Hippocampal formation (tissue), 2 donors: Measurements from ENCODE around the gene NFATC3.
"Not testable (repeated sequence)": the region's sequence is repeated elsewhere in the genome, so short reads cannot be mapped to it uniquely, and the experiment has no call there.

Experiments
- DNase-seq, 2 donors: peaks; one replicate each; lab custom pipeline; 2025; lab: John Stamatoyannopoulos, UW

The NFATC3 gene

DNA sequence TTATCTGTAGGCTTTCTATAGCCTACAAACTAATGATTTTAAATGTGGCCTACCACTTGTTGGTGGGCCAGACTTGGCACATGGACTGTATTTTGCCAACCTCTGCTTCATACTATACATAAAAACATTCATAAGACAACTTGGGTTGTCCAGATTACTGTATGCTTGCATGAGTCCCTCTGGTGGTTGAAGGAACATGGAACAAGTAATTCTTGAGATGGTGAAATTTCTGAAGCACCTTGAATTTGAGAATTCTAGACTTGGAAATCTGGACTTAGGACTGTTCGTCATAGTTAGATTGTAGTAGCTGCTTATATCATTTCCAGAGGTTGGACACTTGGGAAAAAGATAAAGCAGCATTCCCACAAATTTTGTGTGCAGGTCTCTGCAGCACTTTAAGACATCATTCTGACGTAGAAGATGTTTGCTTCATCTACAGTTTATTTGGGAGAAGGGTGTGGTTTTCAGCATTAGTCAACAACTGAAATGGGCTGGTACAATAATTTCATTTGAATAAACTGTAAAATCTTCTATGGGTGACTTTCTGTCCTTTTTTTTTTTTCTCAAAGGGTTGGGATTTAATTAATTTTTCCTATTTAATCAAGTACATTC lies 31.2 kb downstream of the NFATC3 start:
- DNase-seq = no peak

DNA sequence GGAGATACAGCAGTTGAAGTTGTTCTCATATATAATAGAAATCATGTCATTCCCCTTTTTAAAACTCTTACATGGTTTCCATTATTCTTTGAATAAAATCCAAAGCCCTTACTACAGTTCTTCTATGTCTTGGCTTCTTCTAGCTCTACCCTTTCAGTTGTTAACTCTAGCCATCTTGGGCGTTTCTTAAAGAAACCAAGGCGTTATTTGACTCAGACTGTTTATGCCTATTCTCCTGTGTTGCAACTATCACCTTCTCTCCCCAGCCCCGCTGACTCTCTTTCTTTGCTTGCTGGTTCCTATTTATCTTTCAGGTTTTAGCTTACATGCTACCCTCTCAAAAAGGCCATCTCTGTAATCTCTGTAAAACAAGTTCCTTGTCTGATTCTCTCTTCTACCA lies 32.7 kb downstream of the NFATC3 start:
- no peak for DNase-seq

DNA sequence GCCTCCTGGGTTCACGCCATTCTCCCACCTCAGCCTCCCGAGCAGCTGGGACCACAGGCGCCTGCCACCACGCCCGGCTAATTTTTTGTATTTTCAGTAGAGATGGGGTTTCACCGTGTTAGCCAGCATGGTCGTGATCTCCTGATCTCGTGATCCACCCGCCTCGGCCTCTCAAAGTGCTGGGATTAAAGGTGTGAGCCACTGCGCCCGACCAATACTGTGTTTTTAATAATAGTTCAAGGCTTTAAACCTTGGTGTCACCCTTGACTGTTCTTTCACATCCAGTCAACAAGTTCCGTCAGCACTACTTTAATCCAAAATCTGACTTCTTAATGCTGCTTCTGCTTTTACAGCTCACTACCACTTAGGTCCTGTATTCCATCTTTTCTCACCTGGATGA lies 33.8 kb downstream of the NFATC3 start:
- not testable (repeated sequence) for DNase-seq

DNA sequence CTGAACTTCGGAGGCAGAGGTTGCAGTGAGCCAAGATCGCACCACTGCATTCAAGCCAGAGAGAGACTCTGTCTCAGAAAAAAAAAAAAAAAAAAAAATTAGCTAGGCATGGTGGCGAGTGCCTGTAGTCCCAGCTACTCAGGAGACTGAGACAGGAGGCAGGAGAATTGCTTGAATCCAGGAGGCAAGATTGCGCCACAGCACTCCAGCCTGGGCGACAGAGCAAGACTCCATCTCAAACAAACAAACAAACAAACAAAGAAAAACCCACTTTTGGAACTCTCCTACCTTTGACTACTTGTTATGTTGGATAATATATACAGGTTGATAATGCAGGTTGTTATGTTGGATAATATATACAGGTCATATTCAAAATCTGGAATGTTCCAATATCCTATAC lies 35.3 kb downstream of the NFATC3 start:
- not testable (repeated sequence) for DNase-seq

DNA sequence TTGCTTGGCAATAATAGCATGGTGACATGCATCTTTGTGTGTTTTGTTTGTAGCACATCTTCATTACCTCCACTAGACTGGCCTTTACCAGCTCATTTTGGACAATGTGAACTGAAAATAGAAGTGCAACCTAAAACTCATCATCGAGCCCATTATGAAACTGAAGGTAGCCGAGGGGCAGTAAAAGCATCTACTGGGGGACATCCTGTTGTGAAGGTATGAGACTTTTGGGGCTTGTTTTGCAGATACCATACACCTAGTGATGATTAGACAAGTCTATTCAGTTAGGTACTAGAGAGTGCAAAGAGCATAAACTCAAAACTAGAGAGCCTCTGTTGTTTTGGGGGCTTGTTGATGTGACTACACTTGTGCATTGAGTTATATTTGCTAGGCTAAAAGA lies 41.2 kb downstream of the NFATC3 start:
- DNase-seq = no peak

DNA sequence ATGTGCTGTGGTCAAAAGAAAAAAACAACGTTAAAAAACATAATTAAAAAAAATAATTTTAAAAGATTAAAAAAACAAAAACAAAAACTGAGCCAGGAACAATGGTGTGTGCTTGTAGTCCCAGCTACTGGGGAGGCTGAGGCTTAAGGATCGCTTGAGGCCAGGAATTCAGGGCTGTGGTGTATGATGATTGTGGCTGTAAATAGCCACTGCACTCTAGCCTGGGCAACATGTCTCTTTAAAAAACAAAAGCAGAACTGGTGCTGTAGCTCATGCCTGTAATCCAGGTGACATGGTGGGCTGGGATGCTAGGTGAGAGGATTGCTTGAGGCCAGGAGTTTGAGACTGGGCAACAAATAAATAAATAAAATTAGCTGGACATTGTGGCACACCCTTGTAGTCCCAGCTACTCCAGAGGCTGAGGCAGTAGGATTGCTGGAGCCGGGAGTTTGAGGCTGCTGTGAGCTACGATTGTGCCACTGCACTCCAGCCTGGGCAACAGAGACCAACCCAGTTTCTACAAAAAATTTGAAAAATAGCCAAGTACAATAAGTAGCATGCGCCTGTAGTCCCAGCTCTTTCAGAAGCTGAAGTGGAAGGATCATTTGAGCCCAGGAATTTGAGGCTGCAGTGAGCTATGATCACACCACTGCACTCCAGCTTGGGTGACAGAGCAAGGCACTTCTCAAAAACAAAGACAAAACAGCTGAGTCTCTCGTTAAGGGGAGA lies 43.6 kb downstream of the NFATC3 start:
- no peak for DNase-seq

DNA sequence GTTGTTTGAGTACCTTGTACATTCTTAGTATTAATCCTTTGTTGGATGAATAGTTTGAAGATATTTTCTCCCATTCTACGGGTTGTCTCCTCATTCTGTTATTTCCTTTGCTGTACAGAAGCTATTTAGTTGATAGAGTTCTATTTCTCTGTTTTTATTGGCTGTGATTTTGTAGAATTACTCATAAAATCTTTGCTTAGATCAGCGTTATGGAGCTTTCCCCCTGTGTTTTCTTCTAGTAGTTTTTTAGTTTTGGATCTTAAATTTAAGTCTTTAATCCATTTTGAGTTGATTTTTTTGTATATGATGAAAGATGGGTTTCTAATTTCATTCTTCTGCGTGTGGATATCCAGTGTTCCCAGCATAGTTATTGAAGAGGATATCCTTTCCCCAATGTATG lies 45.4 kb downstream of the NFATC3 start:
- no peak for DNase-seq

DNA sequence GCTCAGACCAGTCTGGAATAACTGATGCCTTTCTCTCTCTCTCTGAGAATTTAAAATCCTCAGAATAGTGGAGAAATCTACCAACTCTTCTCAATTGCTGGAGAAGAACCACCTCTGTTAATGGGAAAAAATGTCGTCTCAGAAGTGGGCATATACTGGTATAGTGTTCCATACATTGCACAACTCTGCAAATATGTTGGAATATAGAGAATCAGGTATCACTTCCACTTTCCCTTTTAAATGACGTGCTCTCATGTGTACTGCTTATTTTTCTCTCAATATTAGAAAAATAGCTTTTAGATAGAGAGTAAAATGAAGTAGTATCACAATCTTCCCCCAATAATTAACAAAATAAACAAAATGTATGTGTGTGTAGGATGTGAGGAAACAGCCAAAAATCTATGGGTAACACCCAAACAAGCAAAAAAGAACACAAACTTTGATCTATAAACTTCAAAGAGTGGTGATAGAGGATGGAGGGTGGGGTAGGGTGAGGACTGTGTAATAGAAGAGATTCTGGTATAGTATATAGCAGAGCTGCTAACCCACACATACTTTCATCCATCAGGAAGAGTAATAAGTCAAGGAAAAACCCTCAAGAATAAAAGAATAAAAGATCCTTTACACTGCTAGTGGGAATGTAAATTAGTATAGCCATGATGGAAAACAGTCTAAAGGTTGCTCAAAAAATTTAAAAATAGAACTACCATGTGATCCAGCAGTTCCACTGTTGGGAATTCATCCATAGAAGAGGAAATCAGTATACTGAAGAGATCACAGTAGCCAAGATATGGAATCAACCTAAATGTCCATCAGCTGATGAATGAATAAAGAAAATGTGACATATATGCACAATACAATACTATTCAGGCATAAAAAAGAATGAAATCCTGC lies 46.9 kb downstream of the NFATC3 start:
- DNase-seq = no peak

DNA sequence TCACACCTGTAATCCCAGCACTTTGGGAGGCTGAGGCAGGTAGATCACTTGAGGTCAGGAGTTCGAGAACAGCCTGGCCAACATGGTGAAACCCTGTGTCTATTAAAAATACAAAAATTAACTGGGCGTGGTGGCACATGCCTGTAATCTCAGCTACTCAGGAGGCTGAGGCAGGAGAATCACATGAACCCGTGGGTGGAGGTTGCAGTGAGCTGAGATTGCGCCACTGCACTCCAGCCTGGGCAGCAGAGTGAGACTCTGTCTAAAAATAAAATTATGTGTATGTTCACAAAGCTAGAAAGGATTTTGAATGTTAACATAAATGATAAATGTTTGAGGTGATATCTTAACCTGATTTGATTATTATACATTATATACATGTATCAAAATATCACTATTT lies 47.8 kb downstream of the NFATC3 start:
- not testable (repeated sequence) for DNase-seq

DNA sequence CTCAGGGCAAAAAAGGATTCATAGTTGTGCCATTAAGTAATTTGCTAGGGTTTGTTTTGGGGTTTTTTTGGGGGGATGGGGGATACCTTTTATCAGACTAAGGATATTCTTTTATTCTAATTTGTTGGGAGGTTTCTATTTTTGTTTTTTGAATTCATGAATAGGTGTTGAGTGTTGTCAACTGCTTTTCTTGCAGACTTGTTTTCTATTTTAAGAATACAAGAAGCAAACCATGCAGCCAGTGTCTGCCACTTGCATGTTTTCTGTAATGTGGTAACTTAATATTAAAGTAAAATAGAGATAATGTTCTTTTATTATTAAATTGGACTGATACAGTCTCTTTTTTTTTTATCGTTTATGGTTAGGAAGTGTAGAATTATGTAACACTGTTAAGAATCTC lies 49.5 kb downstream of the NFATC3 start:
- no peak for DNase-seq

DNA sequence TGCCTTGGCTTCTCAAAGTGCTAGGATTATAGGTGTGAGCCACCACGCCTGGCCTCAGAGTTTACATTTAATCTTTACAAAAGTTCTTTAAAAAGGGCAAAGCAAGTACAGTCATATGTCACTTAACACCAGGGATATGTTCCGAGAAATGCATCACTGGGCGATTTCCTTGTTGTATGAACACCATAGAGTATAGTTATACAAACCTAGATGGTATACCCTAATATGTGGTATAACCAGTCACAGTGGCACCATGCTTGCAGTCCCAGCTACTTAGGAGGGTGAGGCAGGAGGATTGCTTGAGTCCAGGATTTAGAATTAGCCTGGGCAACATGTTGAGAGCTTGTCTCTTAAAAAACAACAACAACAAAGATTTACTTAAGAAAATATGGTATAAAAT lies 51.3 kb downstream of the NFATC3 start:
- no peak for DNase-seq

DNA sequence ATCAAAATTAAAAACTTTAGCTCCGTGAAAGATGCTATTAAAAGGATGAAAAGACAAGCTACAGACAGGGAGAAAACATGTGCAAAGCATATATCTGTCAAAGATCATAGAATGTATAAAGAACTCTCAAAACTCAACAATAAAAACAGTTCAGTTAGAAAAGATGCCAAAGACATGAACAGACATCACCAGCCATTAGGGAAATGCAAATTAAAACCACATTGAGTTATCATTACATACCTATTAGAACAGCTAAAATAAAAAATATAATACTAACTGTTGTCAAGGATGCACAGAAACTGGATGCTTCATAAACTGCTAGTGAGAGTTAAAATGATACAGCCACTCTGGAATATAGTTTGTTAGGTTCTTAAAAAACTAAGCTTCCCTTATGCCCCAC lies 58.8 kb downstream of the NFATC3 start:
- no peak for DNase-seq

DNA sequence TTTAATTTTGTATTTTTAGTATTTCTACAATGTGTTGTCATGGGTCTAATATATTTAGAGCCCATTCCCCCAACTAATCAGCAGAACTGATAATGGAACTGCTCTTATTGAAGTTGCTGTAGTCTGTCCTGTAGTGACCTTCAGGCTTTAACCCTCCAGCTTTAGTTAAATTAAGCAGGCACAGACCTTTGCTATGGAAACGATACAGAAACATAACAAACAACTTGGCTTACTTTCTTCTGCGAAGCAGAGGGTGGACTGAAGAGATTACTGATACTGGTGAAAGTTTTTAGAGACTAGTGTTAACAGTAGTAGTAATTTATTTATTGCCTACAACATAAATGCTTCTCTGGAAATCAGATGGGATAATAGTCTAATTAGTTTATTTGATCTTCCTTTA lies 61.4 kb downstream of the NFATC3 start:
- no peak for DNase-seq

DNA sequence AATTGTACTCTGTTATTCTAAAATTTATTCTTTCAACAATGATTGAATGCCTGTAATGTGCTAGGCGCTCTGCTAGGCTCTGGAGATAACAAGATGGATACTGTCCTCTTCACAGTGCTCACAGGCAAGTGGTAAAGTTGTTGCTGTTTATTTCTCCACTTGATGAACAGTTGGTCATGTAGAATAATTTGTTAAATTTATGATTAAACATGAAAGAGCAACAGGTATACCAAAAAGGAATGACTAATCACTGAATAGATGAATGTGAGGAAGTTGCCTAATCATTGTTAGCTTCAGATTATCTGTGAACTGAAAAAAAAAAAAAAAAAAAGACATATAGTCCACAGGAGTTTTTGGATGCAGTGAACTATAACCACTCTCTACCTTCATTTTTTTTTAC lies 62.3 kb downstream of the NFATC3 start:
- no peak for DNase-seq

DNA sequence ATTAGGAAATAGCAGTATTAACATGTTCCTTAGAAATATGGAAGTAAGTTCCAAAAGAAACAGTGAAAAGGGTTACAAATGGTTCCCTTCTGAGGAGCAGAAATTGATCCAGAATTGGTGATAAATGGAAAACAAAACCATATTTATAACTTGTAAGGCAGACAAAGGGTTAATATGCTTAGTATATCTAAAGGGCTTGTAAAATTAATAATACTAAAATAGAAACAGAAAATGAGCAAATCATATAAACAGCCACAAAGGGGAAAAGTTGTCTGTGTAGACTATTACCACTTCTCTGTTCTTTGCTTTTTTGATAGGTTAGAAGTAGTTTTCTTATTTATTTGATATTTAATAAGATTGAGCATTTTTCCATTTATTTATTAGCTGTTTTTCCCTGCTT lies 64.4 kb downstream of the NFATC3 start:
- no peak for DNase-seq

DNA sequence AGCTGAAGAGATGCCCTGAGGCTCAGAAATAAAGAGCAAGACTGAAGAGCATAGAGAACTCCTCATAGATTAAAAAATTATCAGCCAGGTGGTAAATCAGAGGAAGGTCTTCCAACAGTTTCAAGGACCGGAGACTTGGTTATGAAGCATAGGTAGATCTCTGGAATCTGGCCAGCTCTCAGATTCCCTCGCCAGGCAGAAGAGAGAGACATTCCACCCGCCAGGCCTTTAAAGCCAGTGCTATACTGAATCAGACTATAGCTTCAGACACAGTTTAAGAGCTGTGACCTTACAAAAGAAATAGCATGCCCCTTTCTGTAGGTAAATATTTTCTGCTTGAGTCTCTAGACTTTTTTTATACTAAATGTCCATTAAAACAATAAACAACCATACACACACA lies 70.3 kb downstream of the NFATC3 start:
- no peak for DNase-seq

DNA sequence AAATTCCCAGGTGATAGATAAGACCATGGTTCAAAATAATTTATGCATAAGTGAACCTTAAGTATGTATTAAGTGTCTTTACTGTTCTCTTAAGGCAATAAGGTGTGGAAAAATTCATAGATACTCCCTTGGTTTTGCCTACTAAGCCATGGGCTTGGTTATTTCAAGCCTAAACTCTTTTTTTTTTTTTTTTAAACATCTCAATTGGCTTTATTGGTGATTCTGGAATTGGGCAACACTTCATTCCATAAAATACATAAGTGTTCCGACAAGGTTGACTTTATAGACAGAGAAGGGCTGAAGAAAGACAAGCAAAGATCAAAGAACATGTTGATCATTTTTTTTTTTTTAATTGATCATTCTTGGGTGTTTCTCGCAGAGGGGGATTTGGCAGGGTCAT lies 77.2 kb downstream of the NFATC3 start:
- no peak for DNase-seq

DNA sequence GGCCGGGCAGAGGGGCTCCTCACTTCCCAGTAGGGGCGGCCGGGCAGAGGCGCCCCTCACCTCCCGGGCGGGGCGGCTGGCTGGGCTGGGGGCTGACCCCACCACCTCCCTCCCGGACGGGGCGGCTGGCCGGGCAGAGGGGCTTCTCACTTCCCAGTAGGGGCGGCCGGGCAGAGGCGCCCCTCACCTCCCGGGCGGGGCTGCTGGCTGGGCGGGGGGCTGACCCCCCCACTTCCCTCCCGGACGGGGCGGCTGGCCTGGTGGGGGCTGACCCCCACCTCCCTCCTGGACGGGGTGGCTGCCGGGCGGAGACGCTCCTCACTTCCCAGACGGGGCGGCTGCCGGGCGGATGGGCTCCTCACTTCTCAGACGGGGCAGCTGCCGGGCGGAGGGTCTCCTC lies 78.1 kb downstream of the NFATC3 start:
- not testable (repeated sequence) for DNase-seq

DNA sequence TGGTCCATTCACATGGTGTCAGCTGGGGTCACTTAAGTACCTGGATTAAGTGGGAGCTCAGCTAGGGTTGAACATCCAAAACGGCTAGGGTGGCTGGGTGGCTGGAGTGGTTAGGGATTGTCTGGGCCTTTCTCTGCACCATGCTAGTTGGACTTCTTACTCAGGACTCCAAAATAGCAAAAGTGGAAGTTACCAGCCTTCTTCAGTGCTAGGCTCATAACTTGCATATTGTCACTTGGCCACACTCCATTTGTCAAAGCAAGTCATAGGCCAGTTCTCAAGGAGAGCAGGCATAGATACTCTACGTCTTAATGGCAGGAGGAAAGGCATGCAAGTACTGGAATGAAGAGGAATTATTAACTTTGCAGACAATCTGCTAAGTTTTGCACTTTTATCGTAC lies 81.1 kb downstream of the NFATC3 start:
- no peak for DNase-seq

DNA sequence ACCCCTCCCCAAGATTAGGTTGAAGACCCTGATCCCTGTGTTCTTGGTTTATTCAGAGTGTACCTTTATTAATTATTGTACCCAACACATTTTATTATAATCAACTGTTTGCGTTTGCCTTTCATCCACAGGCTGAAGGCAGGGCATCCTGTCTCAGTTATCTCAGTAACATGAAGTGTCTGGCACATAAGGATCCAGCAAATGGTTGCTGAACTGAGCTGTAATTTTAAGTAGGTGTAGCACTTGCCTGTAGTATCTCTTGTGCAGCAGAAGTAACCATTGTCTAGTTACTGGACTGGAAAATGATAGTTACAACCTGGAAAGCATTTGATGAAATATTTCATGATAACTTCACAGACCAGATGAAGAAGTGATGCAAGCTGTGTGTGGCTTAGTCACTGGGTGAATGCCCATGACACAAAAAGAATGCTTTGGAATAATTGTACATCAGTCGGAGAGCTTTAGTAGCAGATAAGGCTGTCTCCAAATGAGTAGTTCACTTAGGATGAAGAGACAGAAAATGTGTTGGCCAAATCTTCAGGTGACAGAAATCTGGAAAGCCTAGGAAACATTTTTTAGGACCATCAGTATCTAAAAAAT lies 94.1 kb downstream of the NFATC3 start:
- no peak for DNase-seq

DNA sequence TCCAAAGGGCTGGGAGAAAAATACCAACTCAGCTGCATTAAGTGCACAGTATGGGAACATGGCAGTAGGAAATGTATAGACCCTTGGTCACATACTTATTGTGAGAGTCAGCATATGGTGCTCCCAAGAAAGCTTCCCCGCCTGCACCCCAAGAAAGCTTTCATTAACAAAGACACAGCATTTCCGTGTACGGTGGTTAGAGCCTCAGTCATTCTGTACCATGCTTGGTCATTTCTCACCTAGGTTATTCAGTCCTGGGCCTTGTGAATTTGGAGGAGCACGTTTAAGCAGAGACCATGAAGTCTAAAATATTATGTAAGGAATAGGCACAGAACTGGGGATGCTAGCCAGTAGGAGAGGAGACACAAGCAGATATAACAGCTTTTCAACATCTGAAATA lies 94.7 kb downstream of the NFATC3 start:
- DNase-seq = no peak

DNA sequence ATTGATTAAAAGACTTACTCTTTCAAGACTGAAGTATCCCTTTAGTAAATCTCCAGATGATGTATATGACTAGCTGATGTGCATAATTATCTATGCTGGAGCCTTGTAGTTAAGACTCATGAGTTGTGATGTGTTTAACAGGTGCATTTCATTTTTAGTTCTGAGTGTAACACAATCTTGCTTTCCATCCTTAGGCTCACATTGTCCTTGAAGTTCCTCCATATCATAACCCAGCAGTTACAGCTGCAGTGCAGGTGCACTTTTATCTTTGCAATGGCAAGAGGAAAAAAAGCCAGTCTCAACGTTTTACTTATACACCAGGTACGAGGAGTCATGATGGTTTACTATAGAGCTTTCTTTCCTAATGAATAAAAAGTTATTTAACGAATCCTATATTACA lies 97.9 kb downstream of the NFATC3 start:
- DNase-seq = no peak

DNA sequence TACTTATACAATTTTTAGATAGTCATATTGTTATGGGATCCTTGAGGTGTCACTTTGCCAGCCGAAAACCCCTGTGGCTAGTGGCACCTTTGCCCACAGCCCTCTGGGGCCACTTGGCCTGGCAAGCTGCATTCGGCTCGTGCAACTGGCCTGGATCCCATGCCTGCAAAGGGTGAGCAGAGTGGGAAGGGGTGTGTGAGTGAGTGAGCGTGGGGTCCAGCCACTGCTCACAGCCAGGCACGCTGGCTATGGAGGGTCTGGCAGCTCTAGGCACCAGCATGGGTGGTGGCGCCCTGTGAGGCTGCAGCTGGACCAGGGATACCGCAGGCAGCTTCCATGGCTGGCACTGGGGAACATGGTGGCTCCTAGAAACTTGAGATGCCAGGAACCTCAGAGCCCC lies 101.7 kb downstream of the NFATC3 start:
- DNase-seq = no peak
